Lung (tissue), 12 donors: ENCODE results near the gene ITGB1BP2. TPM values are rescaled to one million over a fixed set of nuclear protein-coding genes. Genes with fewer than 3 reads are reported as not detected.
"Not testable (repeated sequence)": the region's sequence is repeated elsewhere in the genome, so short reads cannot be mapped to it uniquely, and the experiment has no call there.

Source experiments
- ATAC-seq: fragments of 200-7000 bp; cut with Tn5 transposase; one replicate; pipeline ENCODE4 v1.9.1; 2020; ENCODE audit warnings: moderate number of reproducible peaks; ENCODE audit not compliant: insufficient read depth, low FRiP score
- DNase-seq, 3 donors: peaks; one replicate each; pipeline ENCODE4 v3.0.0-alpha.2; 2013 to 2017
- H3K27ac ChIP-seq, 2 donors: one replicate each; pipeline ENCODE4 v1.5.1; 2013; ENCODE audit warnings: mild to moderate bottlenecking in 2 of 2, moderate library complexity in 2 of 2, control low read depth in 1 of 2, inconsistent platforms in 1 of 2, low read depth in 1 of 2, low read length in 1 of 2
- H3K27me3 ChIP-seq, 3 donors: one replicate each; pipeline ENCODE4 v1.5.1; 2013; ENCODE audit warnings: low read length in 2 of 3; ENCODE audit not compliant: control insufficient read depth in 3 of 3, insufficient read depth in 3 of 3
- H3K36me3 ChIP-seq, 4 donors: one replicate each; pipeline ENCODE4 v1.5.1; 2013; ENCODE audit warnings: low read length in 4 of 4, mild to moderate bottlenecking in 1 of 4, moderate library complexity in 1 of 4; ENCODE audit not compliant: control insufficient read depth in 4 of 4, insufficient read depth in 4 of 4
- H3K4me1 ChIP-seq, 5 donors: one replicate each; pipeline ENCODE4 v1.5.1; 2013; ENCODE audit warnings: low read length in 5 of 5, mild to moderate bottlenecking in 2 of 5, moderate library complexity in 1 of 5; ENCODE audit not compliant: control insufficient read depth in 5 of 5, insufficient read depth in 5 of 5
- H3K4me3 ChIP-seq: one replicate; pipeline ENCODE4 v1.5.1; 2013; ENCODE audit warnings: mild to moderate bottlenecking, control low read depth, moderate library complexity
- H3K9ac ChIP-seq, 2 donors: one replicate each; pipeline ENCODE4 v1.5.1; 2013; ENCODE audit warnings: low read length in 2 of 2, control low read depth in 1 of 2; ENCODE audit not compliant: insufficient read depth in 1 of 2
- H3K9me3 ChIP-seq, 4 donors: one replicate each; pipeline ENCODE4 v1.5.1; 2013; ENCODE audit warnings: low read length in 3 of 4, mild to moderate bottlenecking in 1 of 4, moderate library complexity in 1 of 4; ENCODE audit not compliant: control insufficient read depth in 4 of 4, insufficient read depth in 3 of 4
- WGBS, 2 donors: extraction: QIAGEN DNeasy Blood & Tissue Kit; methylation state at CpG; one replicate each; pipeline ENCODE4 v1.1.7; 2013; 5-methylcytosine and 5-hydroxymethylcytosine counted together
- polyA plus RNA-seq, 2 donors: library from polyadenylated mRNA; stranded (reverse); fragments of 200-250 nt; gene quantifications; one replicate each; pipeline ENCODE4 v1.2.1, GENCODE V29; 2013
- total RNA-seq, 2 donors: library from RNA; depleted of rRNA in 1 of 2; stranded (reverse); fragments of >200 nt in 1 of 2; gene quantifications; one replicate each; pipeline ENCODE4 v1.2.1, GENCODE V29; 2014 to 2021
- TF ChIP-seq, protein P1 (sequence below): IDR thresholded peaks from 2 replicates; pipeline ENCODE4 v1.5.1; 2012; ENCODE audit warnings: mild to moderate bottlenecking; ENCODE audit errors: control extremely low read depth, extremely low read depth
- donor health status: control.
- donor health status: control.
- donor health status: Bipolar disorder and iron deficiency.
- donor health status: healthy.
- donor health status: DM: yes; HTN: yes; CAD: no.

ITGB1BP2 gene
- total and polyA plus RNA-seq, 4 donors = 0.79 to 3.5 (median 1.8) TPM

DNA sequence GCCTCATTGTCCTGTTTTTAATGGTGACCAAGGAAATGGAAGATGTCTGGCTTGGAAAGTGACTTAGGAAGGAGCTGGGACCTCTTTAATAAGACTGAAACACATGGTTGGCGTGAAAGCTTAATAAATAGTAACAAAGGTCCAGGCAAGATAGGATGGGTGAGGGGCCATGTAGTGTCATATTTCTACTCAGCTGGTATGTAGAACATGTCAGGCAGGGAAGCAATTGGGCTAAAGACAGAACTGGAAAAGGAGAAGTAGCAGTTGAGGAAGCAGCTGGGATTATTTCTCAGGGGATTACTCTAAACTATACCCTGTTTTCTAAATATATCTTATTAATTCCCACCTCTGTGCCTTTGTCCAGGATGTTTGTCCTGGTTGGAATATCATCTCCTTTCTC lies 18.6 kb downstream of the ITGB1BP2 start:
- no peak overlapping the region for H3K27ac ChIP-seq
- TF ChIP-seq, protein P1, sequence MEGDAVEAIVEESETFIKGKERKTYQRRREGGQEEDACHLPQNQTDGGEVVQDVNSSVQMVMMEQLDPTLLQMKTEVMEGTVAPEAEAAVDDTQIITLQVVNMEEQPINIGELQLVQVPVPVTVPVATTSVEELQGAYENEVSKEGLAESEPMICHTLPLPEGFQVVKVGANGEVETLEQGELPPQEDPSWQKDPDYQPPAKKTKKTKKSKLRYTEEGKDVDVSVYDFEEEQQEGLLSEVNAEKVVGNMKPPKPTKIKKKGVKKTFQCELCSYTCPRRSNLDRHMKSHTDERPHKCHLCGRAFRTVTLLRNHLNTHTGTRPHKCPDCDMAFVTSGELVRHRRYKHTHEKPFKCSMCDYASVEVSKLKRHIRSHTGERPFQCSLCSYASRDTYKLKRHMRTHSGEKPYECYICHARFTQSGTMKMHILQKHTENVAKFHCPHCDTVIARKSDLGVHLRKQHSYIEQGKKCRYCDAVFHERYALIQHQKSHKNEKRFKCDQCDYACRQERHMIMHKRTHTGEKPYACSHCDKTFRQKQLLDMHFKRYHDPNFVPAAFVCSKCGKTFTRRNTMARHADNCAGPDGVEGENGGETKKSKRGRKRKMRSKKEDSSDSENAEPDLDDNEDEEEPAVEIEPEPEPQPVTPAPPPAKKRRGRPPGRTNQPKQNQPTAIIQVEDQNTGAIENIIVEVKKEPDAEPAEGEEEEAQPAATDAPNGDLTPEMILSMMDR = no peak
- H3K36me3 ChIP-seq = no peaks in the 10 kb centered on the region
- 85 to 100% methylated on average over 1 of the region's 1 CpG for WGBS, 2 donors
- H3K27me3 ChIP-seq = no peaks in the 10 kb centered on the region
- no peaks in the 10 kb centered on the region for H3K9me3 ChIP-seq
- H3K4me1 ChIP-seq = no peaks in the 10 kb centered on the region
- H3K4me3 ChIP-seq = no peak overlapping the region
- DNase-seq (no peak), ATAC-seq (no peak)
- H3K9ac ChIP-seq = no peak overlapping the region

DNA sequence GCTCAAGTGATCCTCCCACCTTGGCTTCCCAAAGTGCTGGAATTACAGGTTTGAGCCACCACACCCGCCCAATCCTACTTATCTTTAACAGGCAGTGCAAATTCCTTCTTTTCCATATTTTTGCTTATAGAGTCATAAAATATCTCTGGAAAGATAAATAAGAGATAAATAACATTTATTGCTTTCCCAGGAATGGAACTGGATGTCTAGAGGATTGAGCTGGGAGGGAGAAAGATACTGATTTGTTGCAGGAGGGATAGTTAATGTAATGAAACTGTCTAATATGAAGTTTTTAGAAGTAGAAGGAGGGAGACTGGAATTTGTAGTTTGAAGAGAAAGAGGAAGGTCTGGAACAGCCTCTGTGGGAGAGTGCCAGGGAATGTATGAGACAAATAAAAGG lies 20.2 kb downstream of the ITGB1BP2 start:
- no peak overlapping the region for H3K4me3 ChIP-seq
- DNase-seq = no peak
- TF ChIP-seq, protein P1 = no peak

DNA sequence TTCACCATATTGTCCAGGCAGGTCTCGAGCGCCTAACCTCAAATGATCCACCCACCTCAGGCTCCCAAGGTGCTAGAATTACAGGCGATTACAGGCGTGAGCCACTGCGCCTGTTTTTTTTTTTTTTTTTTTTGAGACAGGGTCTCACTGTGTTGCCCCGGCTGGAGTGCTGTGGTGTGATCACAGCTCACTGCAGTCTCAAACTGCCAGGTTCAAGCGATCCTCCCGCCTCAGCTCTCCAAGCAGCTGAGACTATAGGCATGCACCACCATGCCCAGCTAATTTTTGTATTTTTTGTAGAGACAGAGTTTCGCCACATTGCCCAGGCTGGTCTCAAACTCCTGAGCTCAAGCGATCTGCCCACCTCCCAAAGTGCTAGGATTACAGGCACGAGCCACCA lies 22.9 kb downstream of the ITGB1BP2 start:
- H3K36me3 ChIP-seq, H3K9me3 ChIP-seq, H3K9ac ChIP-seq, H3K4me3 ChIP-seq, DNase-seq, H3K4me1 ChIP-seq, H3K27me3 ChIP-seq, ATAC-seq, H3K27ac ChIP-seq: not testable (repeated sequence)
- 91 to 95% methylated on average over 11 of the region's 11 CpGs for WGBS, 2 donors

More for the DNA sequence above, 20.2 kb downstream of the ITGB1BP2 start:
- Histone ChIP-seq H3K9me3 (peaks cover 0 to 4% (median under 1%) of the 10 kb centered on the region in 4 donors), H3K4me1 (no peaks in the 10 kb centered on the region), H3K36me3 (no peaks in the 10 kb centered on the region), H3K9ac (no peak overlapping the region), H3K27me3 (no peaks in the 10 kb centered on the region), H3K27ac (no peak overlapping the region)
- ATAC-seq = no peak
- 83 to 91% methylated on average over 1 of the region's 1 CpG for WGBS, 2 donors

DNA sequence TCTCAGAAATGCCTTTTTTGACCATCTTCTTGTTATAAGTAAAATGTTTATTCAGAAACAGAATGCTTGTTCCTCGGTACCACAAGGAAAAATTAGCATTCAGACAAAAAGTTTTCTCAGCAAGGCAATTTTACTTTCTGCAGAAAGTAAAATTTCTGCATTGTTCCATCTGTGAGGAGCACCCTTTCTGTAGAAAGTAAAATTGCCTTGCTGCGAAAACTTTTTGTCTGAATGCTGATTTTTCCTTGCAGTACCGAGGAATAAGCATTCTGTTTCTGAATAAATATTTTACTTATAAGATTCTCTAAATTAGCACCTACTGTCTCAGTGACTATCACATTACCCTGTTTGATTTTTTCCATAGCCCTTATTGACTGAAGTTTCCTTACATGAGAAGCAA lies 24.8 kb downstream of the ITGB1BP2 start:
- no peaks in the 10 kb centered on the region for H3K4me1 ChIP-seq
- H3K27me3 ChIP-seq = no peaks in the 10 kb centered on the region
- ATAC-seq (no peak), DNase-seq (no peak)
- peaks cover 0 to 8% (median 2%) of the 10 kb centered on the region in 4 donors for H3K9me3 ChIP-seq
- H3K27ac ChIP-seq = no peak overlapping the region
- H3K9ac ChIP-seq = no peak overlapping the region
- TF ChIP-seq, protein P1 = no peak
- H3K4me3 ChIP-seq = no peak overlapping the region
- H3K36me3 ChIP-seq = no peaks in the 10 kb centered on the region
- 93 to 98% methylated on average over 3 of the region's 3 CpGs for WGBS, 2 donors

DNA sequence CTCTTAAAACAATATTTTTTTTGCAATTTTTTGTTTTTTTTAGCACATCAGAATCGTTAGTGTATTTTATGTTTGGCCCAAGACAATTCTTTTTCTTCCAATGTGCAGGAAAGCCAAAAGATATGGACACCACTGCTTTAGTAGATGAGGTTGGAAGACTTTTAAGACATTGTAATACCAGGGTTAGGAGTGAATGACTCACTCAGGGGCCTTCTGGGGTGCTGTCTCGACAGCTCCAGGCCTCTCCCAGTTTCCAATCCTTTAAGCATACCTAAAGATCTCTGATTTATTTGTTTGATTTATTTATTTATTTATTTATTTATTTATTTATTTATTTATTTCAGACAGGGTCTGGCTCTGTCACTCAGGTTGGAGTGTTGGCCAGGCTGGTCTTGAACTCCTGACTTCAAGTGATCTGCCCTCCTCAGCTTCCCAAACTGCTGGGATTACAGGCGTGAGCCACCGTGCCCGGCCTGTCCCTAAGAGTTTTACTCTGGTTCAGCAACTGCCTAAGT lies 47.7 kb downstream of the ITGB1BP2 start:
- H3K4me3 ChIP-seq, DNase-seq, H3K27me3 ChIP-seq, H3K4me1 ChIP-seq, H3K36me3 ChIP-seq, H3K9ac ChIP-seq, H3K9me3 ChIP-seq, ATAC-seq, H3K27ac ChIP-seq: not testable (repeated sequence)
- WGBS, 2 donors = 52 to 88% methylated on average over 2 of the region's 5 CpGs

DNA sequence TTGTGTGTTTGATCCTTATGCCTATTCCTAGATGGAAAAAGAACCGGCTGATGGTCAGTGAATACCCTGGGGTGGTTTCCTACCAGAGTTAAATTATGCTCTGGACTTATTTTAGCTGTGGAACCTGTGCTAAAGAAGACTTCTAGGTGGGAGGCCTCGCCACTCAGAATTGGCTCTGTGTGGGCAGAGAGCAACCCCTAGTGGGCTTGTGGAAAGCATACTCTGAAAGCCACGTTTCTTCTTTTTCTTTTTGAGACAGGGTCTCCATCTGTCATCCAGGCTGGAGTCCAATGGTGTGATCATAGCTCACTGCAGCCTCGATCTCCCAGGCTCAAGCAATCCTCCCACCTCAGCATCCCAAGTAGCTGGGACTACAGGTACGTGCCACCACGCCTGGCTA lies 48.3 kb downstream of the ITGB1BP2 start:
- 11 to 47% methylated on average over 1 to 2 of the region's 6 CpGs for WGBS, 2 donors
- not testable (repeated sequence) for H3K36me3 ChIP-seq, H3K4me3 ChIP-seq, H3K9me3 ChIP-seq, H3K27ac ChIP-seq, ATAC-seq, DNase-seq, H3K9ac ChIP-seq, H3K27me3 ChIP-seq, H3K4me1 ChIP-seq
